Caco-2 (cell line): Measurements from ENCODE around the gene SMIM36. TPM values are rescaled to one million over a fixed set of nuclear protein-coding genes. Genes with fewer than 3 reads are reported as not detected.

Experiments used
- BruUV-seq: library from RNA; stranded (reverse); fragments of 400-500 nt; replicated peaks from 2 replicates; lab custom pipeline; 2021; lab: Mats Ljungman, UMichigan
- CTCF ChIA-PET: fragments of 300-600 bp; sonication (Branson Sonifier 250); formaldehyde crosslinking; loops from one replicate; lab custom pipeline; 2022; ENCODE audit warnings: antibody characterized with exemption; lab: Charles Lee
- POLR2A ChIA-PET: fragments of 300-600 bp; sonication (Branson Sonifier 250); formaldehyde crosslinking; loops from one replicate; lab custom pipeline; 2022; ENCODE audit warnings: antibody characterized with exemption; lab: Charles Lee
- DNase-seq, 2 experiments: peaks; one replicate each; pipeline versions ENCODE4 v3.0.0 to v3.0.0-alpha.2; 2020 to 2022
- H3K27me3 ChIP-seq: replicated peaks from 2 replicates; pipeline ENCODE4 v1.6.0; 2011; ENCODE audit warnings: low read length; ENCODE audit not compliant: control insufficient read depth, insufficient read depth
- H3K36me3 ChIP-seq: 2 replicates; pipeline ENCODE4 v1.5.1; 2011; ENCODE audit warnings: low read length; ENCODE audit not compliant: control insufficient read depth, insufficient read depth
- H3K4me1 ChIP-seq: fragments of 250-450 bp; sonication (Bioruptor Pico); 2 replicates; pipeline ENCODE4 v1.5.1; 2020; ENCODE audit warnings: mild to moderate bottlenecking
- H3K4me3 ChIP-seq: 2 replicates; pipeline ENCODE4 v1.5.1; 2011; ENCODE audit warnings: low read depth, mild to moderate bottlenecking, control low read depth, low read length
- H3K9me3 ChIP-seq: fragments of 250-450 bp; sonication (Bioruptor Pico); 2 replicates; pipeline ENCODE4 v1.5.1; 2020; ENCODE audit warnings: mild to moderate bottlenecking, moderate library complexity
- H3K27ac Mint-ChIP-seq: one replicate; pipeline ENCODE4 v1.8.0; 2022; ENCODE audit warnings: mixed read lengths; ENCODE audit not compliant: unreplicated experiment
- H3K27me3 Mint-ChIP-seq: one replicate; pipeline ENCODE4 v1.8.0; 2022; ENCODE audit warnings: mixed read lengths; ENCODE audit not compliant: insufficient read depth, unreplicated experiment
- H3K36me3 Mint-ChIP-seq: one replicate; pipeline ENCODE4 v1.8.0; 2022; ENCODE audit warnings: mild to moderate bottlenecking, mixed read lengths; ENCODE audit not compliant: insufficient read depth, unreplicated experiment
- H3K4me1 Mint-ChIP-seq: one replicate; pipeline ENCODE4 v1.8.0; 2022; ENCODE audit warnings: low read depth, mixed read lengths; ENCODE audit not compliant: unreplicated experiment
- H3K4me3 Mint-ChIP-seq: one replicate; pipeline ENCODE4 v1.8.0; 2022; ENCODE audit warnings: mild to moderate bottlenecking, moderate library complexity, mixed read lengths; ENCODE audit not compliant: unreplicated experiment
- H3K9me3 Mint-ChIP-seq: one replicate; pipeline ENCODE4 v1.8.0; 2022; ENCODE audit warnings: mixed read lengths; ENCODE audit not compliant: unreplicated experiment
- intact Hi-C: fragments of 100-400 bp; cut with micrococcal nuclease; formaldehyde crosslinking; loops from one replicate; pipeline ENCODE4 v1.10.0; 2022; ENCODE audit not compliant: unreplicated experiment
- total RNA-seq: library from RNA; stranded (reverse); gene quantifications from 2 replicates; pipeline ENCODE4 v1.2.3, GENCODE V29; 2022
- TF ChIP-seq, protein P1 (sequence below), 2 experiments: fragments of 200-600 bp in 1 of 2; IDR thresholded peaks; 1 replicate in 1 of 2; 2 replicates in 1 of 2; pipeline versions ENCODE4 v1.5.1 to v1.8.0; 2011 to 2022; ENCODE audit warnings: antibody characterized with exemption in 1 of 2, control low read depth in 1 of 2, inconsistent platforms in 1 of 2, low read depth in 1 of 2, low read length in 1 of 2, mild to moderate bottlenecking in 1 of 2, moderate library complexity in 1 of 2; ENCODE audit not compliant: insufficient read depth in 1 of 2, severe bottlenecking in 1 of 2, unreplicated experiment in 1 of 2

The SMIM36 gene
- total RNA-seq, 1 experiment from 2014 or later: not detected

DNA sequence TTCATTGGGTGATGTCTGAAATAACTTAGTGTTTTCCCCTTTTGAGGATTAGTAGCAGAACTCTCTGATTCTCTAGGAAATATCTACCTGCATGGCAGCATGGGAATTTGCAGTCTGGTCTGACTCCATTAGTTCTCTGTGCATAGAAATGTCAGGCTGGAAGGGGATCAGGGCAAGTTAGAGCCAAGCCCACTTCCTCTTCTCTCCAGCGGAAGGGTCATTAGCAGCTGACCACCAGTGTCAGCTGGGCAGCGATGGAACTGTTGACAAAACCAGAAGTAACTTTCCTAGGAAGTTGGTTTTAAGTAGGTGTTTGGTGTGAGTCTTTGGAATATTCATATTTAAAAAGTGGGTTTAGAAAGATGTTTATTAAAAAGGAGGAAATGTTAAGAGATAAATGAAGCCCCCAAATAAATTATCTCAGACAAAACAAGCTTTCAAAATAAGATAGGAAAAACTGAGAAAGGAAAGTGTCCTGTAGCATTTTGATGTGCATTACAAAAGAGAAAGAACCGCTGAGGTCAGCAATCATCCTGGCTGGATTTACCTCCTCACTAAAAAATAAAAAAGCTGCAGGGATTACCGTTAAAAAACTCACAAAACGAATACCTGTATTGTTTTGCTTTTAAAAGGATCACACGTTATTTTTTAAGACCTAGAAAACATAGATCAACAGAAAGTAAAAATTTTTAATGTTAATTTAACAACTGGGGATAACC lies 57.3 kb downstream of the SMIM36 start:
- Mint-ChIP-seq H3K9me3 (peaks cover 9% of the 10 kb centered on the region), H3K27me3 (no peaks in the 10 kb centered on the region), H3K27ac (peak overlapping the region; percentile 62), H3K4me3 (no peak overlapping the region), H3K36me3 (peaks cover 13% of the 10 kb centered on the region), H3K4me1 (peaks cover 61% of the 10 kb centered on the region)
- no TSS peak for BruUV-seq
- peaks cover 64% of the 10 kb centered on the region for H3K4me1 ChIP-seq
- ChIA-PET POLR2A (no interaction called here), CTCF (interaction anchor here (1.2 kb wide), 1 partner anchor 20 kb away, joined by 4 read pairs; no protein-coding TSS in a partner anchor)
- no peaks in the 10 kb centered on the region for H3K36me3 ChIP-seq
- no peak overlapping the region for H3K4me3 ChIP-seq
- DNase-seq: no peak
- H3K27me3 ChIP-seq: no peaks in the 10 kb centered on the region
- TF ChIP-seq, protein P1, sequence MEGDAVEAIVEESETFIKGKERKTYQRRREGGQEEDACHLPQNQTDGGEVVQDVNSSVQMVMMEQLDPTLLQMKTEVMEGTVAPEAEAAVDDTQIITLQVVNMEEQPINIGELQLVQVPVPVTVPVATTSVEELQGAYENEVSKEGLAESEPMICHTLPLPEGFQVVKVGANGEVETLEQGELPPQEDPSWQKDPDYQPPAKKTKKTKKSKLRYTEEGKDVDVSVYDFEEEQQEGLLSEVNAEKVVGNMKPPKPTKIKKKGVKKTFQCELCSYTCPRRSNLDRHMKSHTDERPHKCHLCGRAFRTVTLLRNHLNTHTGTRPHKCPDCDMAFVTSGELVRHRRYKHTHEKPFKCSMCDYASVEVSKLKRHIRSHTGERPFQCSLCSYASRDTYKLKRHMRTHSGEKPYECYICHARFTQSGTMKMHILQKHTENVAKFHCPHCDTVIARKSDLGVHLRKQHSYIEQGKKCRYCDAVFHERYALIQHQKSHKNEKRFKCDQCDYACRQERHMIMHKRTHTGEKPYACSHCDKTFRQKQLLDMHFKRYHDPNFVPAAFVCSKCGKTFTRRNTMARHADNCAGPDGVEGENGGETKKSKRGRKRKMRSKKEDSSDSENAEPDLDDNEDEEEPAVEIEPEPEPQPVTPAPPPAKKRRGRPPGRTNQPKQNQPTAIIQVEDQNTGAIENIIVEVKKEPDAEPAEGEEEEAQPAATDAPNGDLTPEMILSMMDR (IDR thresholded peaks at IDR 0.05; ENCODE audit: insufficient read depth in 1 of 2, low read depth in 1 of 2, low read length in 1 of 2, severe bottlenecking in 1 of 2, unreplicated experiment in 1 of 2): no peak
- intact Hi-C loops: loop anchor here (2.0 to 5.0 kb wide), 3 partner anchors 43 to 298 kb away; partner anchors contain the start of gene PCTP
- no peaks in the 10 kb centered on the region for H3K9me3 ChIP-seq

DNA sequence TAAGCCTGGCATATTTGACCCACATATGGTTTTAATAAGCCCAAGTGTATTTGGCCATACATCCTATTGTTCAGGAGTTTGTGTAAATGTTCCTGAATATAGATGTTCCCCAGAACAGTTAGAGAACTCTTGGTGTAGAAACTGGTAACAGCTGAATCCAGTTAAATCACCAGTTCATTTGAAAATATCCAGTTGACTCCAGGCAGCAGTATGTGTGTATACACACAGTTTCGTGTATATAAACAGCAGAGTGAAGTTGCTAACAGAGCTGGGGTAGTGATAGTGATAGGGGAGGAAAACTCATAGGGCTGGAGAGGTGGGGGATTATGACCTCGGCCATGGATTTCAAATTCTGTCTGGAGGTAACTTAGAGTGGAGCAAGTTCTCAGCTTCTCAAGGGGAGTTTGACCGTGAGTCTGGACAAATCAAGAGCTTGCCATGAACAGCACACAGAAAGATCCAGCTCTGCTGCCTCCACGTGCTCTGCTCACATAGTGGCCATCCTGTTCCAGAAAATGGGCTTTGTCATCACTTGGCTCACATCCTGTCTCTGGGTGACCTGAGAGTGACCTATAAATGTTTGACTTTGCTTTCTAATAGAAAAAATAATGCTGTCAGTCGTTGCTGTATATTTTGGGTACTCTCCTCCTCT lies 59.0 kb downstream of the SMIM36 start:
- Mint-ChIP-seq H3K36me3 (peaks cover 13% of the 10 kb centered on the region), H3K4me1 (peaks cover 73% of the 10 kb centered on the region), H3K4me3 (no peak overlapping the region), H3K27me3 (no peaks in the 10 kb centered on the region), H3K27ac (peak overlapping the region; percentile 51), H3K9me3 (peaks cover 9% of the 10 kb centered on the region)
- H3K9me3 ChIP-seq: no peaks in the 10 kb centered on the region
- DNase-seq: no peak
- no TSS peak for BruUV-seq
- ChIA-PET POLR2A (no interaction called here), CTCF (no interaction called here)
- no peak overlapping the region for H3K4me3 ChIP-seq
- H3K27me3 ChIP-seq: no peaks in the 10 kb centered on the region
- H3K36me3 ChIP-seq: no peaks in the 10 kb centered on the region
- peaks cover 77% of the 10 kb centered on the region for H3K4me1 ChIP-seq
- TF ChIP-seq, protein P1 (IDR thresholded peaks at IDR 0.05; ENCODE audit: insufficient read depth in 1 of 2, low read depth in 1 of 2, low read length in 1 of 2, severe bottlenecking in 1 of 2, unreplicated experiment in 1 of 2): no peak
- intact Hi-C loops: loop anchor here (5.0 kb wide), 1 partner anchor 300 kb away; the partner anchor contains the start of gene PCTP

DNA sequence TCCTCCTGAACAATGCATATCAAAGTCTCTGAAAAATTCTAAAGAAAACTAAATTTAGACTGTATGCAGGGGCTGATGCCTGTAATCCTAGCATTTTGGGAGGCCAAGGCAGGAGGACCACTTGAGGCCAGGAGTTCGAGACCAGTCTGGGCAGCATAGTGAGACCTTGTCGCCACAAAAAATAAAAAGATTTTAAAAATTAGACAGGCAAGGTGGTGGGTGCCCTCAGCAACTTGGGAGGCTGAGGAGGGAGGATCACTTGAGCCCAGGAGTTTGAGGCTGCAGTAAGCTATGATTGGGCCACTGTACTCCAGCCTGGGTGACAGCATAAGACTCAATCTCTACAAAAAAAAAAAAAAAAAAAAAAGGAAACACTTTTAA lies 59.5 kb downstream of the SMIM36 start:
- CTCF ChIA-PET: no interaction called here
- peaks cover 9% of the 10 kb centered on the region for H3K9me3 Mint-ChIP-seq
- no peaks in the 10 kb centered on the region for H3K27me3 Mint-ChIP-seq
- BruUV-seq: no TSS peak
- no peak for DNase-seq
- Histone ChIP-seq H3K36me3 (no peaks in the 10 kb centered on the region), H3K4me1 (peaks cover 78% of the 10 kb centered on the region), H3K27me3 (no peaks in the 10 kb centered on the region), H3K4me3 (no peak overlapping the region), H3K9me3 (no peaks in the 10 kb centered on the region)
- H3K36me3 Mint-ChIP-seq: peaks cover 13% of the 10 kb centered on the region
- intact Hi-C loops: loop anchor here (5.0 kb wide), 1 partner anchor 301 kb away; the partner anchor contains the start of gene PCTP
- H3K4me1 Mint-ChIP-seq: peaks cover 76% of the 10 kb centered on the region
- no peak overlapping the region for H3K4me3 Mint-ChIP-seq
- TF ChIP-seq, protein P1 (IDR thresholded peaks at IDR 0.05; ENCODE audit: insufficient read depth in 1 of 2, low read depth in 1 of 2, low read length in 1 of 2, severe bottlenecking in 1 of 2, unreplicated experiment in 1 of 2): no peak
- peak overlapping the region; percentile 87 for H3K27ac Mint-ChIP-seq
- POLR2A ChIA-PET: no interaction called here
